ENCODE data around the gene OBP2A. TPM values are rescaled to one million over a fixed set of nuclear protein-coding genes. Genes with fewer than 3 reads are reported as not detected.

OBP2A gene
- total RNA-seq, 4 donors from 2014 or later, result not detected

- Histone ChIP-seq H3K27ac (no peak overlapping the region), H3K4me3 (no peak overlapping the region), H3K36me3 (no peaks in the 10 kb centered on the region), H3K27me3 (peaks cover 10% of the 10 kb centered on the region), H3K9me3 (no peaks in the 10 kb centered on the region), H3K4me1 (no peaks in the 10 kb centered on the region)
- no peak for DNase-seq
- 72% methylated on average over 17 of the region's 17 CpGs; no CpG with 5 or more reads in 1 of the 2 donors for WGBS, 2 donors (ENCODE audit: low coverage in 1 of 2)
- in situ Hi-C loops (cut with MboI; ENCODE audit: low pct_ligation_motif_present in 1 of 4, low pct_unique_long_range_greater_than_20kb in 1 of 4, low sequenced_read_pairs in 3 of 4), result no loop called here
- intact Hi-C loops (cut with DNase I; ENCODE audit: low total_unique reads), result no loop called here
- no peak for TF ChIP-seq EP300 (IDR thresholded peaks at IDR 0.05; ENCODE audit: low read depth)
- TF ChIP-seq POLR2AphosphoS5 (IDR thresholded peaks at IDR 0.05), result no peak
- TF ChIP-seq POLR2A (IDR thresholded peaks at IDR 0.05), result no peak
- TF ChIP-seq CTCF (IDR thresholded peaks at IDR 0.05), result no peak
Observed at GRCh38 chr9:135522931-135523330, 23.0 kb upstream of the OBP2A start.

DNA sequence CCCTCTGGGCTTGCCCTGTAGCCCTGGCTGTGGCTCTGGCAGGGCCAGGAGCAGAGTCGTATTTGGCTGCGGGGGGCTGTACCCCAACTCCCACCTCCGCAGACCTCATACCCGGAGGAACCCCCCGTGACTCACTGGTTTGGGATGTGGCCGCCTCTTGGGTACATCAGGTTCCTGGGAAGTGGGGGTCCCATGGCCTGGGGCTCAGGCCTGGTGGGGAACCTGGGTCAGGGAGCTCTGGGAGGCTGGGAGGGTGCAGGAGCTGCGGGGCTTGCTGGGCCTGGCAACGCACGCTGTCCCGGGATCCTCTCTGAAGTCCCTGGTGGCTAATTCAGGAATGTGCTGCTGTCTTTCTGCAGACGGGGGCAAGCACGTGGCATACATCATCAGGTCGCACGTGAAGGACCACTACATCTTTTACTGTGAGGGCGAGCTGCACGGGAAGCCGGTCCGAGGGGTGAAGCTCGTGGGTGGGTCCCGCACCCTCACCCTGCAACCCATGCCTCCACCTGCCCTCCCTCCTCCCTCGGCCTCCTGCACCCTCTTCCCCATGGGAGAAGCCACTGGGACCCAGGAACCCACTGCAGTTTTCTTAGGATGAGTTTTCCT, 22.3 kb upstream of the OBP2A start:
- in situ Hi-C loops (cut with MboI; ENCODE audit: low pct_ligation_motif_present in 1 of 4, low pct_unique_long_range_greater_than_20kb in 1 of 4, low sequenced_read_pairs in 3 of 4), result no loop called here
- DNase-seq, result no peak
- H3K27me3 ChIP-seq, result peaks cover 5% of the 10 kb centered on the region

GRCh38 chr9:135524130-135524861, 21.6 kb upstream of the OBP2A start:
- in situ Hi-C loops (cut with MboI; ENCODE audit: low pct_ligation_motif_present in 1 of 4, low pct_unique_long_range_greater_than_20kb in 1 of 4, low sequenced_read_pairs in 3 of 4) (no loop called here), intact Hi-C loops (cut with DNase I; ENCODE audit: low total_unique reads) (no loop called here)
- H3K4me1 ChIP-seq, result no peaks in the 10 kb centered on the region
- H3K4me3 ChIP-seq, result no peak overlapping the region
- no peaks in the 10 kb centered on the region for H3K9me3 ChIP-seq
- no peak for DNase-seq
- peaks cover 4% of the 10 kb centered on the region for H3K27me3 ChIP-seq
- H3K36me3 ChIP-seq, result no peaks in the 10 kb centered on the region
- WGBS, 2 donors (ENCODE audit: low coverage in 1 of 2), result 58% methylated on average over 20 of the region's 27 CpGs; no CpG with 5 or more reads in 1 of the 2 donors
- no peak overlapping the region for H3K27ac ChIP-seq
- TF ChIP-seq POLR2AphosphoS5 (IDR thresholded peaks at IDR 0.05), result no peak
- TF ChIP-seq POLR2A (IDR thresholded peaks at IDR 0.05), result no peak
- no peak for TF ChIP-seq EP300 (IDR thresholded peaks at IDR 0.05; ENCODE audit: low read depth)
- no peak for TF ChIP-seq CTCF (IDR thresholded peaks at IDR 0.05)

More for the DNA sequence above, 22.3 kb upstream of the OBP2A start:
- intact Hi-C loops (cut with DNase I; ENCODE audit: low total_unique reads), result no loop called here
- 64 to 67% methylated on average over 1 to 19 of the region's 21 CpGs for WGBS, 2 donors (ENCODE audit: low coverage in 1 of 2)
- no peaks in the 10 kb centered on the region for H3K9me3 ChIP-seq
- H3K27ac ChIP-seq, result no peak overlapping the region
- no peak overlapping the region for H3K4me3 ChIP-seq
- H3K36me3 ChIP-seq, result no peaks in the 10 kb centered on the region
- no peaks in the 10 kb centered on the region for H3K4me1 ChIP-seq
- TF ChIP-seq POLR2A (IDR thresholded peaks at IDR 0.05) (no peak), CTCF (IDR thresholded peaks at IDR 0.05) (no peak), EP300 (IDR thresholded peaks at IDR 0.05; ENCODE audit: low read depth) (no peak), POLR2AphosphoS5 (IDR thresholded peaks at IDR 0.05) (no peak)

GRCh38 chr9:135525241-135526088, 20.5 kb upstream of the OBP2A start:
- Histone ChIP-seq H3K4me1 (no peaks in the 10 kb centered on the region), H3K4me3 (no peak overlapping the region), H3K9me3 (no peaks in the 10 kb centered on the region), H3K27me3 (peaks cover 4% of the 10 kb centered on the region), H3K27ac (no peak overlapping the region), H3K36me3 (no peaks in the 10 kb centered on the region)
- intact Hi-C loops (cut with DNase I; ENCODE audit: low total_unique reads), result no loop called here
- 83% methylated on average over 31 of the region's 31 CpGs; no CpG with 5 or more reads in 1 of the 2 donors for WGBS, 2 donors (ENCODE audit: low coverage in 1 of 2)
- in situ Hi-C loops (cut with MboI; ENCODE audit: low pct_ligation_motif_present in 1 of 4, low pct_unique_long_range_greater_than_20kb in 1 of 4, low sequenced_read_pairs in 3 of 4), result no loop called here
- no peak for DNase-seq
- TF ChIP-seq POLR2A (IDR thresholded peaks at IDR 0.05), result no peak
- TF ChIP-seq POLR2AphosphoS5 (IDR thresholded peaks at IDR 0.05), result no peak
- TF ChIP-seq CTCF (IDR thresholded peaks at IDR 0.05), result no peak
- TF ChIP-seq EP300 (IDR thresholded peaks at IDR 0.05; ENCODE audit: low read depth), result no peak

Data from transverse colon (tissue), 4 donors.